GDM1 (cell line): Measurements from ENCODE around the gene DTX3.

Source experiments
- DNase-seq: peaks from one replicate; lab custom pipeline; 2025; lab: John Stamatoyannopoulos, UW

Gene DTX3

DNA sequence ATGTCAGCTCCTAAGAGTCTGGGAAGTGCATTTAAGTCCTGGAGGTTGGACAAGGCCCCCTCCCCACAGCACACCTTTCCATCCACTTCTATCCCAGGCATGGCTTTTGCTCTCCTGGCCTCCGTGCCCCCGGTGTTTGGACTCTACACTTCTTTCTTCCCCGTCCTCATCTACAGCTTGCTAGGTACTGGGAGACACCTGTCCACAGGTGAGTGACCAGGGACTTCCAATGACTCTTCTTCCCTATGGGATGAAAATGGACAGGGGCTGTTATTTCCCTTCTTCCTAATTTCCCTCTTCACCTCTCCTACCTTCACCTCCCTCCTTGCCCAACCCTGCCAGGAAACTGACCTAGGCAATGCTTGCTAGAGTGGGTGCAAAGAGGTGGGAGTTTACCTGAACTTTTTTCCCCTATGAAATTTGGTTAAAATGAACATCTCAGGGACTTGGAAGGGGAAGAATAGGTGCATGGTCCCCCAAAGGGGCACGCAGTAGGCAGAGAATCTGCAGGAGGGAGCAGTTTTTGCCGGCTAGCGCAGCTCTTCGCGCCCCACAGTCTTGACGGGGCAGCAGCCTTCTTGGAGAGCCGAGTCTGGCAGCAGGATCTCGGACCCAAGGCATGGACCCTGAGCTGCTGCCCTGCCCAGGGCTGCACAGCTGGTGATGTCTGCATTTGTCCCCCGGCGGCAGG, 15.8 kb downstream of the DTX3 start:
- DNase-seq: no peak

DNA sequence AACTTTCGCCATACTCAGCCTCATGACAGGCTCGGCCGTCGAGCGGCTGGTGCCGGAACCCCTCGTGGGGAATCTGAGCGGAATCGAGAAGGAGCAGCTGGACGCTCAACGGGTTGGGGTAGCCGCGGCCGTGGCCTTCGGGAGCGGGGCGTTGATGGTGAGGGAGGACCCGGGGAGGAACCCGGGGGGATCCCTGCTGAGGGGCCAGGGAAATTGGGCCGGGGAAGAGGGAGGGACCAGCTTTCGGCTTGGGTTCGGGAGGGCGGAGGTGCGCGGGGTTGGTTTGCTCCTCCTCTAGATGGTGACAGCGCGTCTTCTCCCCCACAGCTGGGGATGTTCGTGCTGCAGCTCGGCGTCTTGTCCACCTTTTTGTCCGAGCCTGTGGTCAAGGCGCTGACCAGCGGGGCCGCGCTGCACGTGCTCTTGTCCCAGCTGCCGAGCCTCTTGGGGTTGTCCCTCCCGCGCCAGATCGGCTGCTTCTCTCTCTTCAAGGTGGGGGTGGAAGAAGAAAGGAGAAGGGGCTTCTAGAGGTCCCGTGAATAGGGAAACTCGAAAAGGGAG, 16.4 kb downstream of the DTX3 start:
- no peak for DNase-seq

DNA sequence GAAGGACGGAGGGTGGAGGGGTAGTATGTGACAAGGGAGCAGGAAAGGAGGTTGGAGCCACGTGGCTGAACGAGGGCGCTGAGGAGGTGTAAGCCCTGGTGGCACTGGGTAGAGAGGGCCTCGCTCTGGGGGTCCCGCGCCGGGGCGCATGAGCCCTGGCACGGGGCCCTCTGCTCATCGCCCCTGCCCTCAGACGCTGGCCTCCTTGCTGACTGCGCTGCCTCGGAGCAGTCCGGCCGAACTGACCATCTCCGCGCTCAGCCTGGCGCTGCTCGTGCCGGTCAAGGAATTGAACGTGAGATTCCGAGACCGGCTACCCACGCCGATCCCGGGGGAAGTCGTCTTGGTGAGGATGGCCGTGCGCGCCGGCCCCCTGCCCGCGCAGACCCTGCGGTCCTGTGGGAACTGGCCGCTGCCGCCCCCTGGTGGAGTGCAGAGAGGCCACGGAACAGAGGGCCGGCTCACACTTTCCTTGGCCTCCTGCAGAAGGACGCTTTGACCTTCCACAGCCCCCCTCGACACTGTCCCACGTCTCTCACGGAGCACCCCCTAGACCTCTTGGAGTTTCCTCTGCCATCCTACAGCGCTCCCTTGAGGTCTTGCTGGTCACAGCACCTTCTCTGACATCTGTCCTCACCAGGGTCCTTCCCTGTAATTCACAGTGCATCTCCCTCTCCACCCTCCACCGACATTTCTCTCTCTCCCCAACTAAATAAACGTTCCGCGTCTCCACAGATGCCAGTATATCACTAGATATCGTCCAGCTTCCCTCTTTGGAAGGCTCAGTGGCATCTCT, 17.1 kb downstream of the DTX3 start:
- DNase-seq: no peak

DNA sequence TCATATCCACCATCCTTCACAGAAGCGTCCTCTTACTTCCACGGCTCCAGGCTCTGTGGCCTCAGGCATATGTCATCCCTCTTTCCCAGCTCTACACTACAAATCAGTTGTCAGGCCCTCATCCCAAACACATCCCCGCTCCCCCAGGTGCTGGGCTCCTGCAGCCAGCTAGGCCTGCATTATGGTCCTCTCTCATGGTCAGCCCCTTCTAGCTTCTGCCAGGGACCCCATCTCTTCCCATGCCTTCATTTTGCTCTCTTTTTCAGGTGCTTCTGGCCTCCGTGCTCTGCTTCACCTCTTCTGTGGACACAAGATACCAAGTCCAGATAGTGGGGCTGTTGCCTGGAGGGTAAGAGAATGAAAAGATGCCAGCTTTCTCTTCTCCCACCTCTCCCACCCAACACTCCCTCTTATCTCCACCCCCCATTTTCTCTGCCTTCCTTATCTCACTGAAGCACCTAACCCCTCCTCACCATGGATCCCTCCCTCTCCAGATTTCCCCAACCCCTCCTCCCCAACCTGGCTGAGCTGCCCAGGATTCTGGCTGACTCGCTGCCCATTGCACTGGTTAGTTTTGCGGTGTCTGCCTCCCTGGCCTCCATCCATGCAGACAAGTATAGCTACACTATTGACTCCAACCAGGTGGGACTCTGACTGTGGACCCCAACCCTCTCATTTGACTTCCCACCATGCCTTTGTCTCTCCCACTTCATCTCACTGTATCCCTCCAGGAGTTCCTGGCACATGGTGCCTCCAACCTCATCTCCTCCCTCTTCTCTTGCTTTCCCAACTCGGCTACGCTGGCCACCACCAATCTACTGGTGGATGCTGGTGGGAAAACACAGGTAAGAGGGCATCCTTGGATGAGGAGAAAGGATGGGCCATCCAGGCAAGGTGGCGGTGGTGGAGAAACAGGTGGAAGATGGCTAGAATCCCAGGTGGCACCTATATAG, 17.9 kb downstream of the DTX3 start:
- DNase-seq: no peak

DNA sequence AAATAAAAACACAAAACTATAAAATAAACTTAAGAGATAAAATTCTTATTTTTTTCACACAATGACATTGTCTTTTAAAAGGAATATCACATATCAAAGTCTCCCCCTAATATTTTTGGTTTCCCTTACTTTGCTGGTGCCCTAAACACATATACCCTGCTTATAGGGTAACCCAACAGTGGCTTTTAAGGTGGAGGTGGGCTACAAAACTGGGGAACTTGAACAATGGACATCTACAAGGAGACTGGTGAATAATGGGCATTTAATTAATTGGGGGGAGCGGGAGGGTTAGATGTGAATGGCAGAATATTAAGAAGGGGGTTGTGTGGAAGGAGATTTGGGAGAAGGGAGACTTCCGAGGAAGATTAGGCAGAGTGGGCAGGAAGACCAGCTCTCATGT, 18.8 kb downstream of the DTX3 start:
- no peak for DNase-seq

DNA sequence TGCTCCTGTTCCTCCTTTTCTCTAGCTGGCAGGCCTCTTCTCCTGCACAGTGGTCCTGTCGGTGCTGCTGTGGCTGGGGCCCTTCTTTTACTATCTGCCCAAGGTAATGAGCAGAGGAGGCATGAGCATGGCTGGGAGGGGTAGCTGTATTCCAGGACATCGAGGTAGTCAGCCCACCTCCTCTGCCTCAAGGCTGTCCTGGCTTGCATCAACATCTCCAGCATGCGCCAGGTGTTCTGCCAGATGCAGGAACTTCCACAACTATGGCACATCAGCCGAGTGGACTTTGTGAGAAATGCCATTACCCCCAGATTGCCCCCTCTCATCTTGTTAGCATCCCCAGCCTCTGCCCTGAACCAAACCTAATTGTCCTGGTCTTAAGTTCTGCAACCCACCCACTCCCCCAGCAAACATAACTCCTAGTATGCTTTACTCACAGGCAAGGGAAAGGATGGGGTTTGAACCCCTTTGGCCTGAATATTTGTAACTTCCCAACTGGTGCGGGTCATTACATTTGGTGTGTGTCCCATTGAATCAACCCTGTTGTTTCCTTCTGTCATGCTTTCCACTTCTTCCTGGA, 19.3 kb downstream of the DTX3 start:
- DNase-seq: no peak

DNA sequence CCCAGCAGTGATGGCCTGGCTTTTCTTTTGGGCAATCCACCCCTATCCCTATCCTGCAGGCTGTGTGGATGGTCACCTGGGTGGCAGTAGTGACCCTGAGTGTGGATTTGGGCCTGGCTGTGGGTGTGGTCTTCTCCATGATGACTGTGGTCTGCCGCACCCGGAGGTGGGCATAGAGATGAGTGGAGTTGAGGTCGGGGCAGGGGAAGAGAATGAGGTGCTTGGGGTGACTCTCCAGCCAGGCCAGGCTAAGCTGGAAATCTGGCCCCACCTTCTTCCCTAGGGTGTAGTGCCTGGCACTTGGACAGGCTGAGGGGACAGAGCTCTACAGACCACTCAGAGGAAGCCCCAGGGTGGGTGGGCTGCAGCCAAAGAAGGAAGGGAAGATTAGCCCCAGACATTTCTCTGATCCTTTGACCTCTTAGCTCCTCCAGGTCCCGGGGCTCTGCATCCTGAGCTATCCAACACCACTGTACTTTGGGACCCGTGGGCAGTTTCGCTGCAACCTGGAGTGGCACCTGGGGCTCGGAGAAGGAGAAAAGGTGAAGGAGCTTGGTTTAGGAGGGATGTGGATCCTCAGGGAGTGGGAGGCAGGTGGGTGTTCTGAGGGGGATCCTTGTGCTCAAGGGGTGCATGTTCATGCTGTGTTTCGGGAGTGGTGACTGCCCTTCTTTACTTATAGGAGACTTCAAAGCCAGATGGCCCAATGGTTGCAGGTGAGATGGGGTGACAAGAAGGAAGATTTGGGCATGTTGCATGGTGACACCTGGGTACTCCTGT, 20.0 kb downstream of the DTX3 start:
- no peak for DNase-seq

DNA sequence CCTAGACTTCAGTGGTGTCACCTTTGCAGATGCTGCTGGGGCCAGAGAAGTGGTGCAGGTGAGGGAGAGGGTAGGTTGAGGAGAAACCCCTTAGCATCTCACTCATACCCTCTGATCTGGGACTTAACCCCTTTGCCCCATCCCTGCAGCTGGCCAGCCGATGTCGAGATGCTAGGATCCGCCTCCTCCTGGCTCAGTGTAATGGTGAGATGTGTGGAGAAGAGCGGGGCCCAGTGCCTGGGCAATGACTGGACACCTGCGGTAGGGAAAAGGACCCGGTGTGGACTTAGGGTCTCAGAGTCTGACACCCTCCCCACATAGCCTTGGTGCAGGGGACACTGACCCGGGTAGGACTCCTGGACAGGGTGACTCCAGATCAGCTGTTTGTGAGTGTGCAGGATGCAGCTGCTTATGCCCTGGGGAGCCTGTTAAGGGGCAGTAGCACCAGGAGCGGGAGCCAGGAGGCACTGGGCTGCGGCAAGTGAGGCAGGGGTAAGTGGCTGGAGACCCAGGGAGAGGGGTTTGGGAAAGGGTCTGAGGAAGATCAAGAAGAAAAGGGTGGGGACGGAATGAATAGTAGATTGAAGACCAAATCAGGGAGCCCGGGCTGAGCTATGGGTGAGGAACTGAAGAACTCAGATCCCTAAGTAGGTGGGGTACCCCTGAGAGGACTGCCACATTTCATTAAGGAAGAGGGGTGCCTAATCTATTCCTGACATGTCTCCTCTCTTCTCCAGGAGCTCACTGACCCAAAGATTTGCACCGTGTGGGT, 20.8 kb downstream of the DTX3 start:
- DNase-seq: no peak

DNA sequence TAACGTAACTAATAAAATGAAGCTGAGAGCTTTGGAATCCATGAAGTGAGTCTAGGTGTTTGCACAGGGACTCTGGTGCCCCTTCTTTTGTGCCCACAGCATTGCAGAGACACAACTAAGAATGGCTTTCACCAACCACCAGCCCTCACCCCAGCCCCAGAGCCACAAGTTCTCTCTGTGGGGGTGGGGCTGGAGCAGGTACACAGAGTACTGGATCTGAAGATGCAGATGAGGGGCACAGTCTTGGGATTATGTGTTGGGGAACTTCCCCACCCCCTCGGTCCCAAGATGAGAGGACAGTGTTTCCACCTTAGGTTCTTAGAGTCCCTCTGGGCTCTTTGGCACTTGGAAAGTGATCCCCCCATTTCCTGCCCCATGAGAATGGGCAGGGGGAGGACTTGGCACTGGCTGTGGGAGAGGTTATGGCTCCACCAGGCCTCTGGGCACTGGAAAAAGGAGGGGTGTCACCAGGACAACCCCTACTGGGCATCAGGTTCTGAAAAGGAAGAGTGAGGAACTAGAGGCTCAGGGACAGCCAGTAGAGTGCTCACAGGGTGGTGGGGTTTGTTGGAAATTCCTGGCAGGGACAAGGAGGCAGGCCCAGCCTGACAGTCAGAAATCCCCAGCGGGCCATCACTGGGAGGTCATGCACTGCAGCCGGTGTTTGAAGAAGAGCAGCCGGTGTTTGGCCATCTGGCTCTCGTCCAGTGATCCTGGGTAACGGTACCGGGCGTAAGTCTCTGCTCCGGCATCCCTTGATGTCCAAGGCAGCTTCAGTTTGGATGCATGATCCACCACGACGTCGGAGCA, 21.7 kb downstream of the DTX3 start:
- no peak for DNase-seq

DNA sequence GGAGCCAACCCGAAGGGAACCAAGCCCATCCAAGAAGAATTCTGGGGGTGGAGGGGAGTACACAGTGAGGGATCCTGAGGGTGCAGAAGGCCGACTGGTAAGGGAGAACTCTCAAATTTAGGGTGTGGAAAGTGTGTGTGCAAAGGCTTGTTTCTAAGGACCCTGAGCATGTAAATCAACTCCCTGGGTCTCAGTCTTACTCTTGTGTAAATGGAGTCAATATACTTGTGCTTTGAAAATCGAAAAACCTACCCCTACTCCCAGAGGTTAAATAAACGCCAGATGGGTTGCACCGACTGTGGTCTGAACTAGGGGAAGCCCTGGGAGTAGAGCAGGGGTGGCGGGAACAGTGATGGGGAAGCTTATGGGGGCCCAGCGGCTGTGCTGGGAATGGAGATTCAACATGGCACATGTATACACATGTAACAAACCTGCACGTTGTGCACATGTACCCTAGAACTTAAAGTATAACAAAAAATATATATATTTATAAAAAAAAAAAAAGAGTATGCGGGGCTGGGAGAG, 22.4 kb downstream of the DTX3 start:
- no peak for DNase-seq

DNA sequence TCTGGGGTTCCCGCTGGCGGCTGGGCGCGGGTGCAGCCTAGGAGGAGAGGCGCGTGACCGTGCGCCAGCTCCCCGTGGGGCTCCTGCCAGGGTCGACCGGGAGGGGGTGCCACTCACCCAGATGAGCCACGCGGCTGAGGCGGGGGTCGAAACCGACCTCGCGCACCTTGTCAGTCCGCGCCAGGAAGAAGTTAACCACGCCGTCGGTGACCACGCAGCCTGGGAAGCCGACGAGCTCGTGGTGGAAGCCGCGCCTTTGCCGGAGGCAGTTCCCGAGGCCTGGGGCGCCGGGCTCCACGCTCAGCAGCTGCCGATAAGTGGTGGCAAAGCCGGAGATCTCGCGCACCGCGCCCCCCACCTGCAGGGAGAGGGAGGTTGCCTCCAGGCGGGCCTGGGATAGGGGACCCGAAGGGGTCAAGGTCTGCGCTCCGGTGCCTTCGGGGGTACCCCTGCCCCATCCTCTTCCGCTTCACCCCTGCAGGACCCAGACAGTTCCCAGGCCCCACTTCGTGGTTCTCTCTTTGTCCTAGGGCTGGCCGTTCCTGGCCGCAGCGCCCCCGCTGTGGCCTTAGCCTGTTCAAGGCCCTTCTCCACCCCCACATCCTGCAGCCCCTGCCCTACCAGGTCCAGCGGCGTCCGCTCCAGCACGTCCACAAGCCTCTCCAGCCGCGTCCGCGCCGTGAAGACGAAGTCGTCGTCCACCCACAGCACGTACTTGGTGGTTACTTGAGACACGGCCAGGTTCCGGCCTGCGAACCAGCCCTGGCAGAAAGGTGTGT, 23.1 kb downstream of the DTX3 start:
- no peak for DNase-seq

DNA sequence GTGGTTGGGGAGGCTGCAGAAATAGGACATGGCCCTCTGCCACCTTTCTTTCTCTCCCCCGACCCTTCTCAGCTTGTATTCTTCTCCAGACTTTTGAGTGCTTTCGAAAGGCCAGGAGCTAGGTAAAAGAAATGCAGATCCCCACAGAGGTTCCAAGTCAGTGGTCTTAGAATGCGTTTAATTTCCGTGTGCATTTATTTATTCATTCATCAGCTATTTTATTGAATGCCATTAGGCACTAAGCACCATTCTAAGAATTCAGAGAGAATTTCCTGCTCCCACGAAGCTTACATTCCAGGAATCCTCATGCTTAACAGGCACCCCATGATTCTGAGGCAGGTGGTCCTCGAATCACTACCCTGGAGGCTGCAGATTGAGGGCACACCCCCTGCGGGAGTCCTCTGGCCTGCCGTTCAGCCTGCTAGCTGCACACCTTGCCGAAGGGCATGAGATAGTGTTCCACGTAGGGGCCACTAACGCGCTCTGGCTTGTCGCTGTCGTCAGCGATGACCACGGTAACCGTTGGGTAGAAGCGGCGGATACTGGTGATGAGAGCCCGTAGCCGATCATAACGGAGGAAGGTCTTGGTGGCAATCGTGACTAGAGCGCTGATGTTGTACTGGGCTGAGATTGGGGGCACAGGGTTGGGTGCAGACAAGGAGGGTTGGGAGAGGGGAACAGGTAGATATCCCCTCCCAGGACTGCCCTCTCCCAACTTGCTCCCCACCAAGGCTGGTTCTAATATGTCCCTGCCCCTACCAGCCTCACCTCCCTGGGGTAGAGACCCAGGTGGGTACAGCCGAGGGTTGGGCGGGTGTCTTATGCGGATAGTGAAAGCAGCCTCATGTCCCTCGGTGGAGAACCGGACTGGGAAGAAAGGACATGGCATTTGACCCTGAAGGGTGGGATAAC, 23.9 kb downstream of the DTX3 start:
- DNase-seq: no peak

DNA sequence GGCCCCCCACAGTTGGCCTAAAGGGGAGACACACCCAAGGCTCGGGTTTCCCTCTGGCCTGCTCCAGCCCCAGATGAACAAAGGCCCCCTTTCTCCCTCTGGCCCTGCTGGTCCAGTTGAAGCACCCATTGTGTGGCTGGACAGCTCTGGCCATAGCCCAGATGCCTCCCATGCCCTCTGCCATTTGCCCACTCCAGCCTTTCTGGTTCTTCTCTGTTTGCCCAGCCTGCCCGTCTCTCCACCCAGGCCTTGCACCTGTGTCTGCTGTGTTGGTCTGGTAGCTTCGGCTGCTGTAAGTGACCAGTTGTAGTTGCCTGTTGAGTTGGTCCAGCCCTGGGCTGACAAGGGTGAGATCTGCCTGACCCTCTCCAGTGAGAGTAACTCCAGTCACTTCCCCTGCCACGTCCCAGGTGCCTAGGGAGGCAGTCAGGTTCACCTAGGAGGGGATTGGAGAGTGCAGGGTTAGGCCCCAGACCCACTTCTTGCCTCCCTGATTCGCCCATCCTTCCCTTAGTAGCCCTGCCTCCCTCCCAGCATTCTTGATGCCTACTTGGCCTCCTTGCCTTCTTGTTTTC, 25.4 kb downstream of the DTX3 start:
- DNase-seq: no peak

DNA sequence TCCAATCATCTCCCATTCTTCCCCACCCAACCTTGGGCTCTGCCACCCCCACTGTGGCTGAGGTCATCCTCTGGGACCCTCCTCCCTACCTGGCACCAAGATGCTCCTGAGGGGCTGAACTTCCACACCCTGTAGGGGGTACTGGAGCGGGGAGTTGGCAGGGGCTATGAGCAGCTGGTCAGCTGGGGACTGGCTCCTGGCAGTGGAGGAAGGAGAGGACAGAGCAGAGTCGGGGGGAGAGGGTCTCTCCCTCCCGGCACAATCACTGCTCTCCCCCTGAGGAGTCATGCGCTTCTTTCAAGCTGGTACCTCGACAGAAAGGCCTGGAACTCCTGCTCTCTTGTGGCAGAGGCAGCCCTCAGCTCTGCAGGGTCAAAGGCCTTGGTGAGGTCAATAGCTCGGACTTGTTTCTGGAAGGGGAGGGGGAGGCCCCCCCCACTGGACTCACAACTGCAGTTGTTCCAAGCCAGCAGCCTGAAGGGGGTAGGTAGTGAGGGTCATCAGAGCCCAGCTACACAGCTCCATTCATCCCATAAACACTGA, 26.3 kb downstream of the DTX3 start:
- no peak for DNase-seq

DNA sequence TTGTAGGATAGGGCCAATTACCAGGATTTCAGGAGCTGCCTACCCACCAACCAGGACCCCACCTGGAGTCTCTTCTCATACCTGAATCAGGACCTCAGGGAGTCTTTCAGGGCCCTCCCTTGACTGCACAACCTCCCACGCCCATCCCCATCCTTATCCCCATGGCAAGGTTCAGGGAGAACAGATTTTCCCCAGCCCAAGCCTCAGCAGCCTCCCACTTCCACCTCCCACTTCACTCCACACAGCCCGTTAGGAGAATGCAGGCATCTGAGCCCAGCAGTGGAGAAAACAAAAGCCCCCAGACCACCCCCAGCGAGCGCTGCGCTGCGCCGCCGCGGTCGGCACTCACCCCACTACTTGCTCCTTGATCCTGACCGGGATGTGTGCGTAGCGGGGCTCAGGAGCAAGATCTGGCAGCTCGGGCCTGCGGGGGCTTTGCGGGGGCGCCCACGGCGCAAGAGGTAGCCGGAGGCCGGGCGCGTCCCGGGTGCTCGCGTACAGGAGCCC, 27.0 kb downstream of the DTX3 start:
- no peak for DNase-seq
